B cell (primary cell): Measurements from ENCODE around the gene ERBIN.

ENCODE experiments used
- CTCF ChIP-seq: fragments of 200-600 bp; IDR thresholded peaks from one replicate; pipeline ENCODE4 v1.8.0; 2022; ENCODE audit warnings: antibody characterized with exemption, mild to moderate bottlenecking
- EZH2 ChIP-seq: IDR thresholded peaks from 2 replicates; pipeline ENCODE4 v1.6.1; 2012; ENCODE audit warnings: borderline replicate concordance, low read depth, mild to moderate bottlenecking, moderate library complexity, low read length; ENCODE audit not compliant: insufficient read depth, poor library complexity, severe bottlenecking

GRCh38 chr5:65986050-65986451 is 59.7 kb downstream of the ERBIN start:
- TF ChIP-seq EZH2: no peak
- no peak for TF ChIP-seq CTCF
